HT-29 (cell line): ENCODE data around the gene FRYL. TPM values are rescaled to one million over a fixed set of nuclear protein-coding genes. Genes with fewer than 3 reads are reported as not detected.
A peak's percentile ranks its signal among the peaks of the same experiment; 100 is the strongest.
"Not testable (repeated sequence)": the region's sequence is repeated elsewhere in the genome, so short reads cannot be mapped to it uniquely, and the experiment has no call there.

ENCODE experiments used
- DNase-seq: peaks from one replicate; pipeline ENCODE4 v3.0.0-alpha.2; 2015; ENCODE audit warnings: low spot score
- total RNA-seq: library from RNA; depleted of rRNA; stranded (reverse); fragments of >200 nt; shearing (Covaris generic); gene quantifications from 2 replicates; pipeline ENCODE4 v1.2.3, GENCODE V29; 2014

FRYL gene
- total RNA-seq, 1 experiment from 2014 or later: 40.8 TPM

DNA sequence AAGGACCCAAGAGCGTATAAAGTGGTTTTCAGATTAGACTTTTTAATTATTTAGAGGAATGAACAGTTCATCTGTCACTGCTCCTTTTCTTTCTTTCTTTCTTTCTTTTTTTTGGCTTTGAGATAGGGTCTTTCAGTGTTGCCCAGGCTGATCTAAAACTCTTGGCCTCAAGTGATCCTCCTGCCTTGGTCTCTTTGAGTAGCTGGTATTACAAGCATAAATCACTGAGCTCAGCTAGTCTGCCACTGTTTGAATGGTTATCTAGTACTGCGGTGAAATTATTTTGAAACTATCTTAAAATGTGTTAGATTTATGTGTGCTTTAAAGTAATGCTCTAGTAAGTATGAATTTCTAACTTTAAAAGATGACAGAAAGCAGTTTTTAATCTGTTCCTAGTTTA is 6.5 kb upstream of the FRYL start:
- DNase-seq: no peak

- no peak for DNase-seq
These were observed 5.2 kb upstream of the FRYL start for GRCh38 chr4:48785302-48785701.

- DNase-seq: peak; percentile 29
These were observed 1.9 kb upstream of the FRYL start for GRCh38 chr4:48781968-48782367.

DNA sequence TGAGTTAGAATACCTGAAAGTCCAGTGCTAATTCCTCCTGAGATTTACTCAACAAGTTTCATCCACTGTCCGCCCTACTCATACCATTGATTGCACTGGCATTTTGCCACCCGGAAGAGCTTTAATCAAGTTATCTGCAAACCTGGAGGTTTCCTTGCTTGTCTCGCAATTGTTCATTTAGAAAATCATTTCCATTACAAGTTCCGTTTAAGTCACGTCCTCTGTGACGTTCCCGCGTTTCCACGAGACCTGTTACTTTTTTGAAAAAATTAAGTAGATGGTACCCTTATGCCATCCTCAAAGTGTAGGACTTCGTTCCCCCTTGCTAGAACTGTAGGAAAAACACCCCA is 761 bp upstream of the FRYL start:
- DNase-seq: no peak

DNA sequence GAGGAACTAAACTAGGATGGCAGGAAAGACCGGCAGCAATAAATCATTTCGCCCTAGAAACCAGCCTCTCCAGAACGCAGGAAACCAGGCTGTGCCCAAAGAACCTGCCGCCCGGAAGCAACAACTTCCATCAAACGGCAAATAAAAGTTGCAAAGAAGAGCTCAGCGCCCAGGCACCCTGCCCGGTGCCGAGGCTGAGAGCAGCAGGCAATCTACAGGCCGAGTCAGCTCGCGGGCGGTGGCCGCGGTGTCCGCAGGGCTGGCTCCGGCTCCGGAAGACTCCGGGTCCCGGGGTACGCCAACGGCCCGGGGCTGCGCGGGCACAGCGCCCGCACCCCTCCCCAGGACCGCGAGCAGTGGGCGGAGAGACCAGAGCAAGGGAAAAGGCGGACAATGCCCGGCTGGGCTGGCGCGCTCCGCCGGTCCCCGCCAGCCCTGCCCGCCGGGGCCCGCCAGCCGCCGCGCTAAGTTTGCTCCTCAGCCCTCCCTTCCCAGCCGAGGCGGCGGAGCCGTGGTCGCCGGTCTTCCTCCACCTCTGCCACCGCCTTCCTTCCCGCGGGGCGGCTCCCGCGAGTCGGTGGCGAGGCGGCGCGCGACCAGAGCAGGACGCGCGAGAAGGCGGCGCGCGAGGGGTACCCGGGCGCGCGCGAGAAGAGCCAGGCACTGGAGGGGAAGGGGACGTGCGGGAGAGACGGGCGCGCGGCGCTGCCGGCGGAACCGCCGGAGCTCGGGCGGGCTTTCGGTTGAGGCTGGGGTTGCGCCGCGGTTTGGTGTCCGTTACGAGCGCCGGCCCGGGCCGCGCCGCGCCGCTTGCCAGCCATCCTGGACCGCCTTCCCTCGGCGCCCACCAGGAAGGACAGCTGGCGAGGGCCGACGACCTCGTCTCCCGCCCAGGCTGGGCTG is 733 bp downstream of the FRYL start:
- peak; percentile 67 for DNase-seq

DNA sequence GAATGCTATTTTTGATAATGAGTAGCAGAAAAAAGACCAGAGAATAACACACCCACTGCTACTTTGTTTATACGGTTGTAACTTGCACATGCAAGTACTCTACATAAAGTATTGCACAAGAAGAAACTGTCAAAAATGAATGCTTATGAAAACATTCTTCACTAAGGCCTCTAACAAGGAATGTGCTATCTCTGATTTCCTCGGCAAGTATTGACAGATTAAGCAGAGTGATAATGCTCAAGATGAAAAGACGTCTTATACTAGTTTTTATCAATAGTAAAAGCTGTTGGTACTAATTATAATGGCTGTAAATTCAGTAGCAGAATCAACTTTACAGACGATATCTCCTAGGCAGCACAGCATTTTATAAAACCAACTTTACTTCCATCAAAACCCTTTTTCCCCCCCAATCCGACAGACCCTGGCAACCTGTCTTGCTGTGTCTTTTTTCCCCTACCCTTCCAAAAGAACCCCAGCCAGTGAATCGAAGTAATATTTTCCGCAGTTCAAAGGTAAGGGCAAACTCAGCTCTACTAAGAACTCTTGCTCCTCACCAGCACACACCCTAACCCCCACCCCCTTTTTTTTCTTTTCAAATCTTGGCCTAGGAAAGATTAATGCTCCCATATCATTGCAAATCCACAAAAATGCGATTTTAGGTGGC is 1.5 kb downstream of the FRYL start:
- DNase-seq: peak; percentile 49

DNA sequence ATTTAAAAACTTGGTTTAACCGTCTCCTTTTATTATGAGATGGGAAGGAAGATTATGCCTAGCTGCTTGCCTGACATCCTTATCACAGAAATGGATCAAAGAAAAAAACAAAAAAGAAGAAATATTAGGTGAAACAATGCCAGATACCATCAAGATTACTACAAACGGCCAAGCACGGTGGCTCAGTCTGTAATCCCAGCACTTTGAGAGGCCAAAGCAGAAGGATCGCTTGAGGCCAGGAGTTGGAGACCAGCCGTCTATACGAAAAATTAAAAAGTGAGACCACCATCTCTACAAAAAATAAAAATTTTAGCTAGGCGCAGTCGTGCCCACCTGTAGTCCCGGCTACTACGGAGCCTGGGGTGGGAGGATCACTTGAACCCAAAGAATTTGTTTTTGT is 2.3 kb downstream of the FRYL start:
- peak; percentile 17 for DNase-seq

GRCh38 chr4:48774760-48775710 is 5.0 kb downstream of the FRYL start:
- DNase-seq: no peak

DNA sequence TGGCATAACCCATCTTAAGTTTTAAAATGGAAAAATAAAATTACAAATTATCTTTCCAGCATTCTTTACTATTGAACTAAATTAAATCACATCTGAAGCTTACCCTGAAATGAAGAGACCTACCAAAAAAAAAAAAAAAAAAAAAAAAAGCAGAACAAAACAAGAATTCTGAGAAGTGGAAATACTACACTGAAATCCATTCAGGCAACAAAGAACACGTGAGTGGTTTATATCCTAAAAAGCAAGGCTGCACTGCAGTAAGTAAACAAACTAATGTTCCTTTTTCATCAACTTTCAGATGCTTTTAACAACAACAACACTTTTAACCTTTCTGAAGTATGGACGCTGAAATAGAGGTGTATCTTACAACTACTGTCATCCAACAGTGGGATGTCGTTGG is 7.5 kb downstream of the FRYL start:
- DNase-seq: no peak

DNA sequence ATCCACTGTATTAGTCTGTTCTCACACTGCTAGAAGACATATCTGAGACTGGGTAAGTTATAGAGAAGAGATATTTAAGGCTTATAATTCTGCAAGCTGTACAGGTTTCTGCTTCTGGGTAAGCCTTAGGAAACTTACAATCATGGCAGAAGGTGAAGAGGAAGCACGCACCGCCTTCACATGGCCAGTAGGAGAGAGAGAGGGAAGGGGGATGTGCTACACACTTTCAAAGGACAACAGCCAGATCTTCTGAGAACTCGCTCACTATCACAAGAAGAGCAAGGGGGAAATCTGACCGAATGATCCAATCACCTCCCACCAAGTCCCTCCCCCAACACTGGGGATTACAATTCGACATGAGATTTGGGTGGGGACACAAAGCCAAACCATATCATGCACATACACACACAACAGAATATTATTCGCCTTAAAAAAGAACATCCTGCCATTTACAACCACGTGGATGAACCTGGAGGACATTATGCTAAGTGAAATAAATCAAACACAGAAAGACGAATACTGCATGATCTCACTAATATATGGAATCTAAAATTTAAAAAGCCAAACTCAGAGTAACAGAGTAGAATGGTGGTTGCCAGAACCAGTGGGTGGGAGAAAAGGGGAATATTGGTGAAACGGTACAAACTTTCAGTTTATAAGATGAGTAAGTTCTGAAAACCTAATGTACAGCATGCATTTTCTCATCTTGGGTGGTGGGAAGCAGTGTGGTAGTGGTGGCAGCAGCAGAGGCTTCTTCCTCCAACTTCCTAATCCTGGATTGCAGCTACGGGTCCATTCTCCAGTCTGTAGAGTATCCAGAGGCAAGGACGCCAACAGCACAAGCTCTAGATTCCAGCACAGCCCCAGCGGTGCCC is 12.8 kb downstream of the FRYL start:
- no peak for DNase-seq

- DNase-seq: no peak
These were observed 13.8 kb downstream of the FRYL start for GRCh38 chr4:48766131-48766792.

DNA sequence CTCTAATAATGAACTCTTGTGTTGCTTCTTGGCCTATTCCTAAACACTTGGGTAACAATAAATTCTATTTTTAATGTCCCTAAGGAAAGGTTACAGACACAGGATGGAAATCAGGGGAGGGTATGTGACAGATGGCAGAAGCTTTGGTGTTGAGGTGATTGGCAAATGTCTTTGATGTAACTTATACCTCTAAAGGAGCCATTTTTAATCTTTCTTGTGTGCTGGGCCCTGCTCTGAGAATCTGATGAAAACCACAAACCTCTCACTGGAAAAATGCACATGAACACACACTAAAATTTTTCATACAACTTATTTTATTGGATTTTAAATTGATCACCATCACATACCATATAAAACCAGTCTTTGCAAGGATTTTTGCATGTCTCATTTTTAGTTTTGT is 17.7 kb downstream of the FRYL start:
- DNase-seq: no peak

DNA sequence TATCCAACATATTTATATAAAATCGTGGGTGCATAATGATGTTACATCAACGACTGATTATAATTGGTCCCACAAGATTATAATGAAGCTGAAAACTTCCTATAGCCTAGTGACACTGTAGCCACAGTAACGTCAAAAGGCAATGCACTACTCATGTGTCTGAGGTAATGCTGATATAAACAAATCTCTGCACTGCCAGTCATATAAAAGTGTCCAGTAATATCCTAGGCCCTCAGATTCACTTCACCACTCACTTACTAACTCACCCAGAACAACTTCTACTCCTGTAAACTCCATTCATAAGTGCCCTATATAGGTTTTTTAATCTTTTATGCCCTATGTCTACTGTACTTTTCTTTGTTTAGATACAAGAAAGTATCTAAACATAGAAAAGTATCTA is 18.8 kb downstream of the FRYL start:
- no peak for DNase-seq

- not testable (repeated sequence) for DNase-seq
These were observed 21.4 kb downstream of the FRYL start for GRCh38 chr4:48758703-48759102.

GRCh38 chr4:48756689-48757220 is 23.3 kb downstream of the FRYL start:
- DNase-seq: no peak

DNA sequence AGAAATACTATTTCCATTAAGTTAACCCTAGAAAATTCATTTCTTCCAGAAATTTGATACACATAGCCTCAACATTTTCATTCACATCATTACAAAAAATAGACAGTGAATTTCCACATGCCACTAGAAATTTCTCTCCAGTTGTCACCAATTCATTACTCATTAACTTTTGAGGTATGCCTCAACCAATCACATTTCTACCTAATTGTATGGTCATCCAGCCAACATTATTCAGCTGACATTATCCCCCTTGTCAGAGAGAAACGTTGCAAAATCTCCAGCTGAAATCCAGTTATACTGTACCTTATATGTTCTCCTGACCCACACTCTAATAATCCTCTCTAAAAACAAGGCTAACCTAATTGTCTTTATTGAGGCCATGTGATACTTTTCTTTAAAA is 24.8 kb downstream of the FRYL start:
- DNase-seq: no peak

GRCh38 chr4:48753159-48753558 is 26.9 kb downstream of the FRYL start:
- DNase-seq: no peak

DNA sequence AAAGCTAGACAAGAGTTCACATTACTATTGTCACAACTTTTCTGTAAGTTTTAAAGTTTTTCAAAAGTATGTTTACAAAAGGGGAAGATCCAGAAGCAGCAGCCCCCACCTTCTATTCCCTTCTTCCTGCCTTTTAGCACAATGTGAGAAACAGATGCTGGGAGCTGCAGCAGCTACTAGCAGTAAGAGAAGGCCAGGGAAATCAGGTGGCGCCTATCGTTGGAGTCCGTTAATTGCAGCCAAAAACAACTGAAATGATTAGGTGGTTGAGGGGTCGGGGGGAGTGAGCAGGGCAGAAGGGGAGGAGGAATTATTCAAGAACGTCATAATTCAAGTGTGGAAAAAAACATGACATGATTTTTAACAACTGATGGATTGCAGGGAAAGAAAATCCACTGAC is 27.4 kb downstream of the FRYL start:
- DNase-seq: no peak

- DNase-seq: no peak
These were observed 27.8 kb downstream of the FRYL start for GRCh38 chr4:48752246-48752645.

DNA sequence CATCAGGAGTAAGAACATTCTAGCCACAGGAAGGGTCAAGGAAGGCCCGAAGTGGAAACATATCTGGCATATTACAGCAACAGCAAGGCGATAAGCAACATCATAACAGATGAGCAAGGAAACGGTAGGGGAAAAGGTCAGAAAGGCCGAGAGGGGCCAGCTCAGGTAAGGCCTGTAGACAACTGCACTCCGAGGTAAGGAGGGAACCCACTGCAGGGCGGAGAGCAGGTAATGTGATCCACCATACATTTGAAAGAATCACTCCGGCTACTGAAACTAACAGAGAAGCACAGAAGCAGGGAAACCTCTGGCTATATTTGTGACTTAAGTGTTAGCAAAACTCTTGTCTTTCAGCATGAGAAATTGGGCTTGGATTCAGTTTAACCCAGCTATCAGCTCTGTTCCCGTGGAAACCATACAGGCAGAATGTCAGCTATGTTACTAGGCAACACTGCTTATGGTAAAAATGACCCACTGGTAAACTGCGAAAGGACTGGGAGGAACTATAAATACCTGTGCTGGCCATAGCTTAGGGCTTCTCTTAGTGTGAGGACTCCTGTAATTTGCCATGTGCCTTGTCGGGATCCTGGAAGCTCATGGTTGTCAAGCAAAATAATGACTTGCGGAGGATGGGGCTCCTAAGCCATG is 31.0 kb downstream of the FRYL start:
- no peak for DNase-seq
